GM18951 (cell line): ENCODE results near the gene KIF3B.
"Not testable (repeated sequence)": the region's sequence is repeated elsewhere in the genome, so short reads cannot be mapped to it uniquely, and the experiment has no call there.

Experiments used
- POLR2A ChIP-seq: IDR thresholded peaks from 4 replicates; pipeline ENCODE4 v1.6.1; 2011; ENCODE audit warnings: mild to moderate bottlenecking; ENCODE audit not compliant: insufficient read length, insufficient read depth; ENCODE audit errors: extremely low read depth
- in situ Hi-C: fragments of 300-500 bp; cut with MboI; formaldehyde crosslinking; loops from one replicate; pipeline ENCODE4 v1.12.0; 2022; ENCODE audit warnings: low sequenced_read_pairs, mixed read lengths, inconsistent platforms; ENCODE audit not compliant: unreplicated experiment

Gene KIF3B

GRCh38 chr20:32238483-32239425, 38.7 kb upstream of the KIF3B start:
- in situ Hi-C loops, result no loop called here
- TF ChIP-seq POLR2A, result no peak

GRCh38 chr20:32240205-32240604, 37.2 kb upstream of the KIF3B start:
- TF ChIP-seq POLR2A, result no peak
- in situ Hi-C loops, result no loop called here

GRCh38 chr20:32241807-32242206, 35.6 kb upstream of the KIF3B start:
- TF ChIP-seq POLR2A, result no peak
- in situ Hi-C loops, result no loop called here

- in situ Hi-C loops, result no loop called here
- TF ChIP-seq POLR2A, result no peak
Measured at GRCh38 chr20:32244150-32244823, 33.2 kb upstream of the KIF3B start.

- in situ Hi-C loops, result no loop called here
- TF ChIP-seq POLR2A, result no peak
Measured at GRCh38 chr20:32244959-32245358, 32.5 kb upstream of the KIF3B start.

- in situ Hi-C loops, result not testable (repeated sequence)
Measured at GRCh38 chr20:32246208-32246607, 31.2 kb upstream of the KIF3B start.

GRCh38 chr20:32248043-32248442, 29.4 kb upstream of the KIF3B start:
- in situ Hi-C loops, result no loop called here

GRCh38 chr20:32249030-32249738, 28.3 kb upstream of the KIF3B start:
- in situ Hi-C loops, result no loop called here

More at GRCh38 chr20:32248043-32248442, 29.4 kb upstream of the KIF3B start:
- TF ChIP-seq POLR2A, result no peak

GRCh38 chr20:32251470-32251869, 26.0 kb upstream of the KIF3B start:
- TF ChIP-seq POLR2A, result no peak
- in situ Hi-C loops, result no loop called here

More at GRCh38 chr20:32249030-32249738, 28.3 kb upstream of the KIF3B start:
- TF ChIP-seq POLR2A, result no peak

- in situ Hi-C loops, result no loop called here
Measured at GRCh38 chr20:32252189-32252588, 25.3 kb upstream of the KIF3B start.

GRCh38 chr20:32260973-32261372, 16.5 kb upstream of the KIF3B start:
- in situ Hi-C loops, result not testable (repeated sequence)

More at GRCh38 chr20:32252189-32252588, 25.3 kb upstream of the KIF3B start:
- no peak for TF ChIP-seq POLR2A

GRCh38 chr20:32261644-32262043, 15.8 kb upstream of the KIF3B start:
- TF ChIP-seq POLR2A, result no peak
- in situ Hi-C loops, result no loop called here

- in situ Hi-C loops, result no loop called here
- no peak for TF ChIP-seq POLR2A
Measured at GRCh38 chr20:32263398-32263954, 14.0 kb upstream of the KIF3B start.

GRCh38 chr20:32271620-32272019, 5.8 kb upstream of the KIF3B start:
- in situ Hi-C loops, result no loop called here
- no peak for TF ChIP-seq POLR2A
